ENCODE measurements around the gene ZNF423.

The ZNF423 gene

DNA sequence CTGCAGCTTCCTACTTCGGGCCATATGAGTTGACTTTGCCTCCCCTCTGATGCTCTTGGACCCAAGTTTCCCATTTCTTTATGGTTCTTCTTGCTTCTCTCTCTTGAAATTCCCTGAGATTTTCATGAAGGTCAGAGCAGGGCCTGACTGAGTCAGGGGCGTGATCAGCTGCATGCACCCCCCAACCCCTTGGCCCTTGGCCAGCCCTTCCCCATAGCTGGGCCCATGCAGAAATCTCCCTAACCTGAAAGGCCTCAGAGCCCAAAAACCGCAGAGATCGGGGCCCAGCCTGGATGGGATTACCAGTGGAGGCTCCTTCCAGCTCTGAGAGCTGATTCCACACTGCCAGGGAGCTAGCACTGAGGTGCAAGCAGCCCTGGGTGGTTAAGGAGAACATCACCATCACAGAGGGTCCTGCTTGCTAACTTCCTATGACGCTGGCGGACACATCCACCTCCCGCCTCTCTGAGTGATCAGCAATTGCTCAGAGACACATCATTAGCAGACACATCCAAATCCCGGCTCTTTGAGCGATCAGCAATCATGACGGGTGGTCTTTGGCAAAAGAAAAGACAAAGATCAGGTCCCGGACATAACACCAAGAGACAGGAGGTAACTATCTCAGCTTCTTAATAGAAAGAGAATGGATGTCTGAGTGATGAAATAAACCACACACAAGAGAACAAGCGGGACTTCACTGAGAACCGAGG, 320.9 kb downstream of the ZNF423 start:
- Histone ChIP-seq H3K27ac (ENCODE audit: low read depth, low read length) (no peak overlapping the region), H3K9me3 (ENCODE audit: control insufficient read depth, insufficient read depth, low read length) (no peaks in the 10 kb centered on the region), H3K4me1 (ENCODE audit: control insufficient read depth, insufficient read depth, low read length) (peaks cover 13% of the 10 kb centered on the region; the same call in 1 of the 2 replicates), H3K27me3 (ENCODE audit: control insufficient read depth, insufficient read depth, low read length) (no peaks in the 10 kb centered on the region), H3K36me3 (ENCODE audit: control insufficient read depth, insufficient read depth, low read length) (no peaks in the 10 kb centered on the region), H3K9ac (ENCODE audit: low read depth, low read length) (no peak overlapping the region), H3K4me3 (ENCODE audit: low read depth, low read length) (no peak overlapping the region)

DNA sequence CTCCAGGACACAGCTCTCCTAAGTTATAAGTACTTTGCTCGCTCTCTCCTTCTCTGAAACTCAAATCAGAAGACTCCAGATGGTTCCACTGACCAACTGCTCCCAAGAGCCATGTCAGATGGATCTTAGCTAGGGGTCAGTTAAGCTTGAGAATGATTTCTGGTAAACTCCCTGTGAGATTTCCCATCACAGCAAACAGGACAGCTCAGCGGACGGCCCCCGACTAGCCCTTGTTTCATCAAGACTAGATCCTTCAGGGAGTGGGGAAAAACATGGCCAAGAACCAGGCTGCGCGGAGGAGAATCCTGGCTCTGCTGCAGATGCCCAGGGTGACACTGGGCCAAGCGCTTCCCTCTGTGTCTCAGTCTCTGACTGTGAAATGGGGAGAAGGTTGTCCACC, 322.5 kb downstream of the ZNF423 start:
- no peaks in the 10 kb centered on the region for H3K27me3 ChIP-seq (ENCODE audit: control insufficient read depth, insufficient read depth, low read length)
- H3K4me3 ChIP-seq (ENCODE audit: low read depth, low read length) = no peak overlapping the region
- no peak overlapping the region for H3K27ac ChIP-seq (ENCODE audit: low read depth, low read length)
- no peak overlapping the region for H3K9ac ChIP-seq (ENCODE audit: low read depth, low read length)
- H3K9me3 ChIP-seq (ENCODE audit: control insufficient read depth, insufficient read depth, low read length) = no peaks in the 10 kb centered on the region
- no peaks in the 10 kb centered on the region for H3K36me3 ChIP-seq (ENCODE audit: control insufficient read depth, insufficient read depth, low read length)
- peaks cover 28% of the 10 kb centered on the region for H3K4me1 ChIP-seq (ENCODE audit: control insufficient read depth, insufficient read depth, low read length)

DNA sequence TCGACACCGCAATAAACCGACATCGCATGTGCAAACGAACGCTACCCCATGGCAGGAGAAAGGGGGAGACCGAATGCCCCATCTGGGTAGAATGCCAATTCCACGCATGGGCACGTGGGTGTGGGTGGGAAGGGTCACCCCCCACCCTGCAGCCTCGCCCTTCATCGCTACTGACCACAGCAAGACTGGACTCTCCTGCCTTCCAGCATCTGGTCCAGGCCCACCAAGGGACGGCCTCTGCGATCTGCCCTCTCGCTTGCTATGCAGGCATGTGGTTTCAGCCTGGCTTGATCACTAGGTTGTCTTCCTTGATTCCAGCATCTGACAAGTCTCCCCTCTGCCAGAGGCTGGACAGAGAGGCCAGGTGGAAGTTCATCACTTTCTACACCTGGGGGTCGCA, 323.0 kb downstream of the ZNF423 start:
- peaks cover 34% of the 10 kb centered on the region for H3K4me1 ChIP-seq (ENCODE audit: control insufficient read depth, insufficient read depth, low read length)
- no peak overlapping the region for H3K27ac ChIP-seq (ENCODE audit: low read depth, low read length)
- no peaks in the 10 kb centered on the region for H3K27me3 ChIP-seq (ENCODE audit: control insufficient read depth, insufficient read depth, low read length)
- no peak overlapping the region for H3K9ac ChIP-seq (ENCODE audit: low read depth, low read length)
- no peaks in the 10 kb centered on the region for H3K9me3 ChIP-seq (ENCODE audit: control insufficient read depth, insufficient read depth, low read length)
- no peaks in the 10 kb centered on the region for H3K36me3 ChIP-seq (ENCODE audit: control insufficient read depth, insufficient read depth, low read length)
- H3K4me3 ChIP-seq (ENCODE audit: low read depth, low read length) = no peak overlapping the region

DNA sequence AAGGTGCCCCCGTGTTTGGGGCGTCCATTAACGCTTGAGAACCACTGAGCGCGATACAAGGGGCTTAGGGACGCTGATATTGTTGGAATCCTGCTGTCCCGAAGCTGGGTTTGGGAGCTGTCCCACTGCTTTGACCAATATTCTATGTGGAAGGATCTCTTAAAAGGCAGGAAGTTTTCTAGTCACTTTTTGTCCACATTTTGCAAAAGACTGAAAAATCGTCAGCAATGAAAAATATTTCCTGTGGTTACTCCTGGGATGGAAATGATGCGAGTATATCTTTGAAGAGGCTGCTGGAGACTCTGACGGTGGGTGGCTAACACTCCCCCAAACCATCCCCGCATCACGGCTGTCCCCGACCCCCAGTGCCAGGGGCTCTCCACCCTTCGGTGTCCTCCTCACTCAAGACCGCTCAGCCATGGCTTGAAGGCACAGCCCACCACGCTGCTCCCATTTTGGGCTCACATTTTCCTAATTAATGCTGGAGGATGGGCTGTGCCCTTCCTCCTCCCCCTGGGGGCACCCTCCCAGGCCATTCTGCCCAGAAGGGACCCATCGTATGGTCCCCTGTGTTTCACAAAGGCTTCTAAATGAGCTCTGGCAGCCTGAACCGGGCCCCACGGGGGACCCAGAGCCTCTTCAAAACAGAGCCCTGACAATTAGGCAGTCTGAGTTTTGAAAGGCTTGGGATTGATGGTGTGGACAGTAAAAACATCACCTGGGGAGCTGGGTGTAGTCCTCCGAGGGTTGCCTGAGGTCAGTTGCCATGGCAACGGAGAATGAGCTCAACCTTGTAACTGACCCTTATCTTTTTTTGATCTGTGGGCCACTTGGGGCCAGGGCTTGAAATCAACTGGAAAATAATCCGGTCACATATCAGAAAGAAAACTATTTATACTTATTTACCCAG, 323.7 kb downstream of the ZNF423 start:
- peaks cover 37% of the 10 kb centered on the region for H3K4me1 ChIP-seq (ENCODE audit: control insufficient read depth, insufficient read depth, low read length)
- no peak overlapping the region for H3K9ac ChIP-seq (ENCODE audit: low read depth, low read length)
- H3K27ac ChIP-seq (ENCODE audit: low read depth, low read length) = no peak overlapping the region
- H3K9me3 ChIP-seq (ENCODE audit: control insufficient read depth, insufficient read depth, low read length) = no peaks in the 10 kb centered on the region
- no peaks in the 10 kb centered on the region for H3K27me3 ChIP-seq (ENCODE audit: control insufficient read depth, insufficient read depth, low read length)
- no peaks in the 10 kb centered on the region for H3K36me3 ChIP-seq (ENCODE audit: control insufficient read depth, insufficient read depth, low read length)
- H3K4me3 ChIP-seq (ENCODE audit: low read depth, low read length) = no peak overlapping the region

DNA sequence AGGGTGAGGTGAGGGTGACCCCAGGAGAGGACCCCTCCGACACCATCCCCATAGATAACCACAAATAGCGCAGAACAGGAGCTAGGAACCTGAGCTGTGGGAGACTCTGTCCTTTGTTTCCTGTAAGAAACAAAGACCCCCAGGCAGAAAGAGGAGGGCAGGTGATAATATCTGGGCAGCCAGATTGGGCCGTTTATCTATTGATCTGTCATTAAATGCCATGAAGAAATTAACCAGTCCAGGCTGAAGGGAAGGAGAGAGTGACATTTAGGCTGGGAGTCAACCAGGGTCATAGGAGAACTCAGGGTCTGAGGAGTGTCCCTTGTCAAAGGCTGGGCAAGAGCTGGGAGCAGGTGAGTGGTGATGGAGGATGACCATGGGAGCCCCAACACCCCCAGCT, 324.5 kb downstream of the ZNF423 start:
- no peak overlapping the region for H3K9ac ChIP-seq (ENCODE audit: low read depth, low read length)
- H3K4me3 ChIP-seq (ENCODE audit: low read depth, low read length) = no peak overlapping the region
- no peaks in the 10 kb centered on the region for H3K9me3 ChIP-seq (ENCODE audit: control insufficient read depth, insufficient read depth, low read length)
- no peaks in the 10 kb centered on the region for H3K27me3 ChIP-seq (ENCODE audit: control insufficient read depth, insufficient read depth, low read length)
- no peaks in the 10 kb centered on the region for H3K36me3 ChIP-seq (ENCODE audit: control insufficient read depth, insufficient read depth, low read length)
- H3K27ac ChIP-seq (ENCODE audit: low read depth, low read length) = no peak overlapping the region
- H3K4me1 ChIP-seq (ENCODE audit: control insufficient read depth, insufficient read depth, low read length) = peaks cover 37% of the 10 kb centered on the region

DNA sequence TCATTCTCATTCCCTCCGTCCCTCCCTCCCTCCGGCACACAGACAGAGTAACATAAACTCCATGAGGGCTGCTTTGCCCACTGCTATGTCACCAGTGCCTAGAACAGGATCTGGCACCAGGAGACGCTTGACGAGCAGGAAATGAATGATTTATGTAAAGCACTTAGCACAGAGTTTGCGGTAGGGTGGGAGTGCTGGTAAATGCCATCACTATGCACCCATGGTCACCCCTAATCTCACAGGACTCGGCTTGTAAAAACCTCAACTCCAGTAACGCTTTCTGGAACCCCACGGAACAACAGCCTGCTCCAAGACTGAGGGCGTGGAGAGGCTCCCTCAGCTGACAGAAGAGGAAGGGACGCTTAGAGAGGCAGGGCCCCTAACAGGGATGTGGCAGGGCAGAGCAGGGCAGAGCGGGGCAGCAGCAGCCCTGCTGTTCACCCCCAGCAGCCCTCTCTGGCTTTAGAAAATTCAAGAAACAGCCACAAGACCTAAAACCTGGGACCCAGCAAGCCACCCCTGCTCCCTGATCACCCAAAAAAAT, 325.4 kb downstream of the ZNF423 start:
- peaks cover 37% of the 10 kb centered on the region for H3K4me1 ChIP-seq (ENCODE audit: control insufficient read depth, insufficient read depth, low read length)
- H3K27me3 ChIP-seq (ENCODE audit: control insufficient read depth, insufficient read depth, low read length) = no peaks in the 10 kb centered on the region
- H3K9me3 ChIP-seq (ENCODE audit: control insufficient read depth, insufficient read depth, low read length) = no peaks in the 10 kb centered on the region
- no peak overlapping the region for H3K9ac ChIP-seq (ENCODE audit: low read depth, low read length)
- H3K27ac ChIP-seq (ENCODE audit: low read depth, low read length) = no peak overlapping the region
- no peak overlapping the region for H3K4me3 ChIP-seq (ENCODE audit: low read depth, low read length)
- no peaks in the 10 kb centered on the region for H3K36me3 ChIP-seq (ENCODE audit: control insufficient read depth, insufficient read depth, low read length)

DNA sequence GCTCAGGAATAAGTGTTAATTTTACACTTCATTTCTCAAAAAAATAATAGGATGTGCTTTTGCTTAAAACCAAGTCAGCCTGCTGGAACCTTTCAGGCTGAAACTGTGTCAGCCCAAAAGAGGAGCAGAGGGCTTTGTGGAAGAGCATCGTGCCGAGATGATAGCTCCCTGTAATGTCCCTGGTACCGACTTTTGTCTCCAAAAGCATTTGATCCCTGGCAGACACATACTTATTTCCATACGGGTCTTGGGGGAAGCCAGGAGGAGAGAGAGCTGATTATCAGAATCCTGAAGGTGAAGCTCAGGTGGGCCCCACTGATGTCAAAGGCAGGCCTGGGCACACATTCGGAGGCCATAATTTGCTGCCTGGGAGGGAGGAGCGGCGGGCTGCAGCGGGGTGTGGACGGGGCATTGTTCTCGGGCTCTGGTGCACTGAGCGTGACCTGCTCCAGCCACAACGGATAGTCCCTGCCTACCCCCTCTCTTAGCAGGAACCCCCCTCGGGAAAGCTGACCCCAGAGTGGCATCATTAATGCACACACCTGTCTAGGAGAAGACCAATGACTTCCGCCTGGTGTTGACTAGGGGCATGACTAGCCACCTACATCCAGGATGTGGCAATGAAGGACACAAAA, 326.4 kb downstream of the ZNF423 start:
- H3K36me3 ChIP-seq (ENCODE audit: control insufficient read depth, insufficient read depth, low read length) = no peaks in the 10 kb centered on the region
- no peaks in the 10 kb centered on the region for H3K9me3 ChIP-seq (ENCODE audit: control insufficient read depth, insufficient read depth, low read length)
- H3K4me1 ChIP-seq (ENCODE audit: control insufficient read depth, insufficient read depth, low read length) = peaks cover 37% of the 10 kb centered on the region
- no peaks in the 10 kb centered on the region for H3K27me3 ChIP-seq (ENCODE audit: control insufficient read depth, insufficient read depth, low read length)
- H3K27ac ChIP-seq (ENCODE audit: low read depth, low read length) = no peak overlapping the region
- no peak overlapping the region for H3K9ac ChIP-seq (ENCODE audit: low read depth, low read length)
- no peak overlapping the region for H3K4me3 ChIP-seq (ENCODE audit: low read depth, low read length)

DNA sequence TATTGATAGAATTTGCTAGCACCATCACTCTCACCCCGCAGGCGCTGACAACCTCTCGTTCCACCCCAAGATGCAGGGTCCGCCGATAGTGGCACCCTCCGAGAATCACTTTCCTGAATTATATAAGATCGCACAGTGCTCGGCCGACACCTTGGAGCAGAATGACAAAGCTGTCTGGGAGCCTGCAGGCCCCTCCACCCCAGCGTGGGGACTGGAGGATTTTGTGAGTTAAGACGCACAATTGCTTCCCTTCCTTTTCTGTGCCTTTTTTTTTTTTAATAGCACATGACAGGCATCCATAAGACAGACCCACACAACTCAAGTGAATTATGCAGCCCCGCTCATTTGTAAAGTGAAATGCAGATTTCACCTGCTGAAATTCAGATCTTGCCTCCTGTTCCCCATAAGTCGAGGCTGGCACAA, 327.0 kb downstream of the ZNF423 start:
- H3K4me3 ChIP-seq (ENCODE audit: low read depth, low read length) = no peak overlapping the region
- H3K36me3 ChIP-seq (ENCODE audit: control insufficient read depth, insufficient read depth, low read length) = no peaks in the 10 kb centered on the region
- no peaks in the 10 kb centered on the region for H3K27me3 ChIP-seq (ENCODE audit: control insufficient read depth, insufficient read depth, low read length)

DNA sequence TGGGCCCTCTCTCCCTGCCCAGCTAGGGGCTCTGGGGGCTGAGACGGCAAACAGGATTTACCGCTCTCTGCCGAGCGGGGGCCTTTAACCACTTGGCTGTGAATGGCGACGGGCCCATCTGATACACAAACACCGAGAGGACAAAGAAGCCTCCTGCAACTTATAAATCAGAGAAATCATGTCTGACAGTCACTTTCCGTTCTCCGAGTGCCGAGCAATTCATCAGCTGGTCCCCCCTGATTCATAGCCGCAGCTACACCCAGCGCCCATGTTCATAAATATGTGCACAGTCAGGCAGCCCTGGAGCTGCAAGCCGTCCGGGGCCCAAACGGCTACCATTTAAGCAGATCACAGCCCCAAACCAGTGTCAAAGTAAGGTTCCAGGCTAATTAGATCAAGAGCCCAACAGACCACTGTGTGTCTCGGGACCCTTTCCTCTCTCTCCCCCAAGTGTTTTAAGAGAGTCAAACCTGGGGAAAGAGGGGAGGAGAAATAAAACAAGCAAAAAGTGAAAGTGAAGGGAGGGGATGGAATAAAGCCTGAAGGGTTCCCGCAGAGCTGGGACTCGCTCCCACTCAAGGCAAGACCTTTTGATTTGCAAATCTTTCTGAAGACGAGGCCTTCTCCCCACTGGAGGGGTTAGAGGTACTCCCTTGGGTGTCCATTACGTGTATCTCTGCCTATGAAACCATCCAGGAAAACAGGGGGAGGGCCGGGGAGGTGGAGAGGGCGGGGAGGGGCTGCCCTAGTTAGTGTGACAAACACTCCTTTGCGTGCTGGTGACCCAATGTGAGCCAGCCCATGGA, 327.6 kb downstream of the ZNF423 start:
- H3K36me3 ChIP-seq (ENCODE audit: control insufficient read depth, insufficient read depth, low read length) = peaks cover 3% of the 10 kb centered on the region; the same call in 1 of the 2 replicates
- H3K9ac ChIP-seq (ENCODE audit: low read depth, low read length) = no peak overlapping the region
- H3K4me3 ChIP-seq (ENCODE audit: low read depth, low read length) = no peak overlapping the region
- peak overlapping the region; percentile 57 for H3K27ac ChIP-seq (ENCODE audit: low read depth, low read length)
- H3K4me1 ChIP-seq (ENCODE audit: control insufficient read depth, insufficient read depth, low read length) = peaks cover 37% of the 10 kb centered on the region
- no peaks in the 10 kb centered on the region for H3K27me3 ChIP-seq (ENCODE audit: control insufficient read depth, insufficient read depth, low read length)
- no peaks in the 10 kb centered on the region for H3K9me3 ChIP-seq (ENCODE audit: control insufficient read depth, insufficient read depth, low read length)

More for the DNA sequence above, 327.0 kb downstream of the ZNF423 start:
- Histone ChIP-seq H3K9me3 (ENCODE audit: control insufficient read depth, insufficient read depth, low read length) (no peaks in the 10 kb centered on the region), H3K4me1 (ENCODE audit: control insufficient read depth, insufficient read depth, low read length) (peaks cover 37% of the 10 kb centered on the region), H3K27ac (ENCODE audit: low read depth, low read length) (no peak overlapping the region), H3K9ac (ENCODE audit: low read depth, low read length) (no peak overlapping the region; the same call in 1 of the 2 replicates)

DNA sequence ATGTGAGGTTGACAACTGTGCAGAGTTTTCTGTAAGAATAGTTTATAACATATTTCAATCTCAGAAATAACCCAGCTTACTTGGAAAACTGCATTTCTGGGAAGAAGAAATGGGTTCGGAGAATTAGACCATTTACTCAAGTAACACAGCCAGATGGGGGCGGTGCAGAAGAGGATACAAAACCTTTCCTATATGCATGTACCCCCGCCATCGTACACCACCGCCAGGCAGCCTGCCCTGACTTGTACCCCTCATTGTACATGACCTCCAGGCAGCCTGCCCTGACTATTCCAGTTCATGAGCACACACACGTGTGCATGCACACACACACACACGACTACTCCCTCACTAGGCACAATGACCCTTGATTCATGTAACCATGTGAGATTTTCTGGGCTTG, 328.3 kb downstream of the ZNF423 start:
- Histone ChIP-seq H3K27ac (ENCODE audit: low read depth, low read length) (peak overlapping the region; percentile 57), H3K9me3 (ENCODE audit: control insufficient read depth, insufficient read depth, low read length) (no peaks in the 10 kb centered on the region), H3K4me1 (ENCODE audit: control insufficient read depth, insufficient read depth, low read length) (peaks cover 35% of the 10 kb centered on the region), H3K36me3 (ENCODE audit: control insufficient read depth, insufficient read depth, low read length) (peaks cover 8% of the 10 kb centered on the region), H3K9ac (ENCODE audit: low read depth, low read length) (no peak overlapping the region), H3K4me3 (ENCODE audit: low read depth, low read length) (no peak overlapping the region), H3K27me3 (ENCODE audit: control insufficient read depth, insufficient read depth, low read length) (no peaks in the 10 kb centered on the region)

Measured in HUES48 (cell line).